ENCODE data around the gene TBC1D3D.
"Not testable (repeated sequence)": the region's sequence is repeated elsewhere in the genome, so short reads cannot be mapped to it uniquely, and the experiment has no call there.

TBC1D3D gene

GRCh38 chr17:38003676-38004075 is at the start of gene TBC1D3D:
TBC1D3D (plus strand) TSS chr17:38003976; CDS start chr17:38005561, 1,585 bp downstream.
- DNase-seq, result not testable (repeated sequence)

DNA sequence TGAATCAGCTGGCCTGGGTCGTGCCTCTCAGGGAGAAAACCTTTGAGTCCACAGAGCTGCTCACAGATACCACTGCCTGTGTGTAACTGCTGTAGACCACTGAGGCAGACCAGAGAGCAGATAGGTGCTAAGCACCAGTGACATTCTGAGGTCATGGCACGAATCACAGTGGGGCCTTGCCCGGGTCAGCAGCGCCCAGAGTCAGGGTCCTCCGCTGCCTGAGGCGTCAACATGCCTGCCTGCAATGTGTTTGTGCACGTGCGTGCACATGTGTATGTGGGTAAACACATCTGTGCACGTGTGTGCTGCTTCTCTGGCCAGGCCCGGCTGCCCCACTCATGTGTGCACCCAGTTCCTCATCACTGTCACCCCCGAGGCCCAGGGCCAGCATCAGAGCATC is 14.8 kb upstream of the TBC1D3D start, which contains the start of gene TBC1D3L:
Gene TBC1D3L, minus strand, starts transcription at position 101 of the 400 bp plus-strand sequence. CDS start 1,540 bp downstream, outside the sequence.
- not testable (repeated sequence) for DNase-seq

Measured in CD4-positive, alpha-beta T cell treated with Interferon gamma for 1 hour (primary cell).